ENCODE measurements around the gene SEC14L2. TPM values are rescaled to one million over a fixed set of nuclear protein-coding genes. Genes with fewer than 3 reads are reported as not detected.

Gene SEC14L2
- total RNA-seq, 1 donor from 2014 or later: 19.9 TPM

DNA sequence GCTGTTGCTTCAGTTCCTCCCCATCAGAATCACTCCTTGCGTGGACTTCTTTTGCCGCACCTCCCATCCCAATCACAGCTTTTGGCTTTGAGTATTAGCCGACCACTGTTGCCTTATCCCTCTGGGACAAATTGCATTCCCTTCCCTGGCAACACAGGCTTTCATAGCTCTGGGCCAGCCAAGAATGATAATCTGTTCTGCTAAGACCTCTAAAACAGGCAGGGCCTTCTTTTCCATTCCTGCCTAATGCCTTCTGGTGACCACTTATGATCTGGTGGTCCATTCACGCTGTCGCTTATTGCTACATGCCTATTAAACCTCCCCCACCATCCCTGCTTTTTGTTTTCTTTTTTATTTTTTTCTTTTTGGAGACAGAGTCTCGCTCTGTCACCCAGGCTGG is 9.6 kb downstream of the SEC14L2 start:
- ATAC-seq: no peak

DNA sequence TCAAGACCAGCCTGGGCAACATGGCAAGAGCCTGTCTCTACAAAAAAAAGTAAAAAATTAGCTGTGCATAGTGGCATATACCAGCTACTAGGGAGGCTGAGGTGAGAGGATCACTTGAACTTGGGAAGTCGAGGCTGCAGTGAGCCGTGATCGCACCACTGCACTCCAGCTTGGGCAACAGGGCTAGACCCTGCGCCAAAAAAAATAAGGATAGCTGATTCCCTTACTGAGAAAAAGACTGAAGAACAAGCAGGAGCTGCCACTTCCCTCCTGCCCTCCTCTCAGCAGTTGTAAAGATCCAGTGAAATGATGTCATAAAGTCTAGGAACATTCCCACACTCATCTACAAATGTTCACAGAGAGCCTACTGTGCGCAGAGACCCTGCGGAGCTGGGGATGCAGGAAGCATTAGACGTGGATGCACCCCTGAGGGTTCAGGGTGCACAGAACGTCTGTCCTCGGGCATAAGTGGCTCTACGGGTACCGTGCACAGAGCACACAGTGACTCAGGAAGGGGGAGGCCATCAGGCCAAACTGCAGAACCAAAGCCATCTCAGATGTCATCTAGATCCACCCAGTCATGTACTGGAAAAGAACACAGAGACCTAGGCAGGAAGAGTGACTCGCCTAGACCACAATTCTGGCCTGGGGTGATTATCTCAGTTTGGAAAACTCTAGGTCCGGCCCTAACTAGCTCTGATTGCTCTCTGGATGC is 11.7 kb downstream of the SEC14L2 start:
- ATAC-seq: peak; percentile 22

DNA sequence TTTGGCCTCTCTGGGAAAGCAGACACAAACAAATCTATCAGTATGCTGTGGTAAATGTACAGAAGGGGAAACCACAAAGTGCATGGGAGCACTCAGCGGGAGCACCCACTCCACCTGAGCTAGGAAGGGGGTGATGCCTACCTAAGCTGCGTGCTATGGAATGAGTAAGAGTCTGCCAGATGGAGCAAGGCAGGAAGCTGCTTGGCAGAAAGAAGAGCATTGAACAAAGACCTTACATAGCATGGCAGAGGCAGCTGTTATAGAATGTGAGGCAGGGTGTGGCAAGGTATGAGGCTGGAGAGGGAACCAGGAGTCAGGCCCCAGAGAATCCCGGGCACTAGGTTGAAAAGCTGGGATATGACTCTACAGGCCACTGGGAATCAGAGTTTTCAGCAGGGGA is 15.0 kb downstream of the SEC14L2 start:
- peak; percentile 74 for ATAC-seq

DNA sequence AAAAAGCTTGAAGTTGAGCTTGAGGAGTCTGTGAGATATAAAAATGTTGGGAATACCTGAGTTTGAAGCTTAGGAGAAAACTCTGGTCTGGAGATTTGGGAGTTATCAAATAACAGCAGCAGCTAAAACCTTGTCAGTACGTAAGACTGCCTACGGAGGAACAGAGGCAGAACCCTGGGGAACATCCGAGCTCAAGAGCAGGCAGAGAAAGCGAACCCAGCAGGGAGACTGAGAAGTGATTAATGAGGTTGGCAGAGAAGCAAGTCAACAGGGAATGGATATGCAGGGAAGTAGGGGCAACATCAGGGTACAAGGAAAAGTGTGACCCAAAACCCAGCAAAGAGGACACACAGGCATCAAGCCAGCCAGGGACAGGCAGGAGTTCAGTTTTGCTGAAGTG is 16.2 kb downstream of the SEC14L2 start:
- ATAC-seq: no peak

DNA sequence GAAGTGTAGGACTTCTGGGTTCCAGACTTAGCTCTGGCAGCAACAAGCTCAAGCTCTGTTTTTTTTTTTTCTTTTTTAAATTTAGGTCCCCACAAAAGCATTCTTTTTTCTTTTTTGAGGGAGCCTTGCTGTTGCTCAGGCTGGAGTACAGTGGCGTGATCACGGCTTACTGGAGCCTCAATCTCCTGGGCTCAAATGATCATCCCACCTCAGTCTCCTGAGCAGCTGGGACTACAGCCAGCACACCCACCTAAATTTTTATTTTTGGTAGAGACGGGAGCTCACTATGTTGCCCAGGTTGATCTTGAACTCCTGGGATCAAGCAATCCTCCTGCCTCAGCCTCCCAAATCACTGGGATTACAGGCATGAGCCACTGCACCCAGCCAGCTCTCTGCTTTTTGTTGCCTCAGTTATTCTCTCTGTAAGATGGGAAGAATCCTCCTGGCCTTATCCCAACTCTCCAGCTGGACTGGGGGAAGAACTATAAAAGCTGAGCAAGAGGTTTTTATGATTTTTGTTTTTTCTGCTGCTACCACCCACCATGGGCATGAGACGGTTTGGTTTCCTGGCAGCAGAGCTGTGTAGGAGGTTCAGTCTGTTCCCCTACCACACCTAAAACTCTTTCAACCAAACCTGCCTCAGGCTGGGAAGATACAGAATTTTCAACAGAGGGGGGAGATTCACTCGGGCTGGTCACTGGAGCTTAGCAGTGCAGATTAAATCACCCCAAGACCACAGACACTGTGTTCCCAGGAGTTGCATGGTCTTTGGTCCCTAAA is 17.1 kb downstream of the SEC14L2 start:
- ATAC-seq: no peak

DNA sequence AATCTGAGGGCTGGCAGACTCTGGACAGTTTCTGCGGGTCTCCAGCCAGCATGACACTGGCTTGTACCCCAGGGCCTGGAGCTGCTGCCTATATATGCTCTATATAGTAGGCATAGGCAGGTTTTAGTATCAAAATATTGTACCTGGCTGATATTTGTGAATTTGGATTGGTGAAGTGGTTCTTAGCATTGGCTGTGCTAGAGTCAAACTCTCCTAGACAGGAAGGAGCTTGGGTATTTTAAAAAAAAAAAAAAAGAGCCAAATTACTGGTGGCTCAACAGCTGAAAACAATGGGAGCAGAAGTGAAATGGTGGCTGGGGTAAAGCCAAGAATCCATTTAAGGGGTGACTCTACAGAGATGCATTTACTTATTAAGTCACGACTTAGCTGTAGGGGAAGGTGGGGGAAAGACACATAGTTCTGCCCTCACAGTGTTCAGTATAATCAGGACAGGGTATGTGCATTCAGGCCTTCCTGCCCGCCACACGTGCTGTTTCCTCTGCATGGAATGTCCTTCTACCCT is 17.8 kb downstream of the SEC14L2 start:
- ATAC-seq: no peak

DNA sequence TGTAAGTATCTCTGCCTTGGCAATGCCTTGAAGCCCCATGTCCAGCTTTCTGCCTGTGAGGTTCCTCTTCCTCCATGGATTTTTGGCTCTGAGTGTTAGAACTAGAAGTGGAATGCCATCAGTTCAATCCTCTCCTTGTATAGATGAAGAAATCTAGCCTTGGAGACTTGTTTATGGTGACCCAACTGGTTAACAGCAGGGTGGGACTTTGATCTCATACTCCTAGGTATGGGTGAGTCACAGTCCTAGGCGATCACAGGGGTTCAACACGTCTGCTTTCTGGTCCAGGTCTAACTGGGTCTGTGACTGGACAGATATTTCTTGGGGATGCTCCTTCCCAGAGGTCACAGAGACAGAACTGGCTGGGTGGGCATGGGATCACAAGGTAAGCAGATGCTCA is 19.6 kb downstream of the SEC14L2 start:
- ATAC-seq: peak; percentile 57

DNA sequence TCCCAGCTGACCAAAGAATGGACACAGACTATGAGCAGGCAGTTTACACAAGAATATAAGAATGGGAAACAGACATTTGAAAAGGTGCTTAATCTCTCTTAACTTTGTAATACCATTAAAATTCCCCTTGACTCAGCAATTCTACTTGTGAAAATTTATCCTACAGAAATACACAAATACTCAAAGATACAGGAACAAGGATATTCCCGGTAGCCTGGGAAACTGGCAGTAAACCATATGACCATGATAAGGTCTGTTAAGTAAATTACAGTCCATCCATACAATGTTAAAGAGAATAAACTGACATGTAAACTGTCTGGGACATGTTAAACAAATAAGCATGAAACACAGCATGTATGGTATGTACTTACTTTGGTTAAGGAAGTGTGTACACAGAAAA is 20.0 kb downstream of the SEC14L2 start:
- no peak for ATAC-seq

DNA sequence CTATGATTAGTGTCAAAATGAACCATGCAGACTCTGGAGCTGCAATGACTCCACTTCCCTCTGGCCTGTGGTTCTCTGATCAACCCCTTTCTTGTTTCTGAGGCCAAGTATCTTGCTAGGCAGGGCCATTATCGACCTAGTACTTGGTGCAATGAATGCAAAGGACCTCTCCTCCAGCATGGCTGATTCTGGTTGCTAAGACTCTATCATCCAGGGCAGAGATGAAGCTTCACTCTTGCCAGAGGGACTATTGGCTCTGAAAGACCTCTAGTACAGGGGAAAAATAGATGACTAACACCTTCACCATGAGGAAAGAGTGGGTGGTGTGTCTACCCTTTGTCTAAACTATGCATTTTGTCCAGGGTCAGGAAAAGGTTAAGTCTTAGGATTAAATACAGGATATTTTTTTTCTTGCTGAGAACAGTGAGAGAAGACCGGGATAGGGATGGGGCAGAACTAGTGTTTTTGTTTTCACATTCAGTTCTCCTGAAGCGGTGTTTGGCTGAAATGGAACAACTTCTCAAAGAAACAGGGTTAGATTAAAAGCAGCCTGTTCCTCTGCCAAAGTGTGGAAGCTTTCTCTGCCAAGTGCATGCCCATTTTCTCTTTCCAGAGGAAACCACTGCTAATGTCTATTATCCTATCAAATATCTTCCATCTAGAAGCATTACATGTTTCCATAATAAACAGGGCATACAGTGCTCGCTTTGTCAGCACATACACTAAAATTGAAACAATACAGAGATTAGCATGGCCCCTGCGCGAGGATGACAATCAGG is 23.7 kb downstream of the SEC14L2 start:
- ATAC-seq: peak; percentile 28

DNA sequence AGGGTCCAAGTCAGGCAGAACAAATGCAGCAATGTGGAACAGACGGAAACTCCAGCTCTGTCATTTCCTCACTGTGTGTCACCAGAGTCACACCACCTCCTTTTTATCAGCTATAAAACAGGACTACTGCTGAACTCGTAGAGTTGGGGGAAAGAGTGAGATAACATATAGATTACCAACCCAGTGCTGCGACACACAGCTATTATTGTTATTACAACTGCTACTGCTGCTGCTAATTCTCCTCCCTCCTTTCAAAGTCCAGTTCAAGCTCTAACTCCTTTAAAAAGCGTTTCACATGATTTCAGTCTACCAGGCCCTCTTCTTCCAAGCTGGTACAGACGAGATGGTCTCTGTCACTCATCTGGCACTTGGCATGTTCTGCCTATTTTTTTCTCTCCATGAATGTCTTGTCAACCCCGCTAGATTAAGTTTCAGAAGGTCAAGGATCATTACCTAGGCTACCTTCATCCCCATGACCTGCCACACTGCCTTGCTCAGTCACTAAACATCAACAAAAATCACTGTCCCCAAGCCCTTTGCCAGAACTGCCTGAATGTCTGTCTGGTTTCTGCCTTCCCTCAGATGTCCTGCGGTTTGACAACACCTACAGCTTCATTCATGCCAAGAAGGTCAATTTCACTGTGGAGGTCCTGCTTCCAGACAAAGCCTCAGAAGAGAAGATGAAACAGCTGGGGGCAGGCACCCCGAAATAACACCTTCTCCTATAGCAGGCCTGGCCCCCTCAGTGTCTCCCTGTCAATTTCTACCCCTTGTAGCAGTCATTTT is 25.1 kb downstream of the SEC14L2 start:
- ATAC-seq: no peak

DNA sequence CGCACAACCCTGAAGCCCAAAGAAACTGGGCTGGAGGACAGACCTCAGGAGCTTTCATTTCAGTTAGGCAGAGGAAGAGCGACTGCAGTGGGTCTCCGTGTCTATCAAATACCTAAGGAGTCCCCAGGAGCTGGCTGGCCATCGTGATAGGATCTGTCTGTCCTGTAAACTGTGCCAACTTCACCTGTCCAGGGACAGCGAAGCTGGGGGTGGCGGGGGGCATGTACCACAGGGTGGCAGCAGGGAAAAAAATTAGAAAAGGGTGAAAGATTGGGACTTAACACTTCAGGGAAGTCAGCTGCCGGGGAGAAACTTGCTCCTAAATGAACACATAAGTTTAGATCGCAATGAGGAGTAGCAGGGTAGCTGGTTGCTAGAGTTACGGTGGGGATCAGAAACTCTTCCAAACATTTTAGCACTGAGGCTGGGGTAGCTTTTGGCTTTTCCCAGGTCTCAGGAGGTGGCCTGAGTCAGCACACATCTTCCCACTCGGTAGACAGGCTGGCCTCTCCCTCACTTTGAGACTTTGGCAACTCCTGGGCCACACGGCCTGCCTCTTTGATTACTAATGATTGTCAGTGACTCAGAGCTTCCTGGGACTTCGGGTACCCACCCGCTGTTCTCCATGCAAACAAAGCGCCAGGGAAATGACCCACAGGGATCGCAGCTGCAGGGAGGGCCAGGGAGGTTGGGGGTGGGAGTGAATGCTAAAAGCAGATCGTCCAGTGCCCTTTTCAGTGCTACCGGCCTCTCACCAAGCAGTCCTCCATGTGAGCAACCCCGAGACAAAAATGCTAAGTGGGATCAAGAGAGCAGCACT is 25.9 kb downstream of the SEC14L2 start:
- ATAC-seq: peak; percentile 60

DNA sequence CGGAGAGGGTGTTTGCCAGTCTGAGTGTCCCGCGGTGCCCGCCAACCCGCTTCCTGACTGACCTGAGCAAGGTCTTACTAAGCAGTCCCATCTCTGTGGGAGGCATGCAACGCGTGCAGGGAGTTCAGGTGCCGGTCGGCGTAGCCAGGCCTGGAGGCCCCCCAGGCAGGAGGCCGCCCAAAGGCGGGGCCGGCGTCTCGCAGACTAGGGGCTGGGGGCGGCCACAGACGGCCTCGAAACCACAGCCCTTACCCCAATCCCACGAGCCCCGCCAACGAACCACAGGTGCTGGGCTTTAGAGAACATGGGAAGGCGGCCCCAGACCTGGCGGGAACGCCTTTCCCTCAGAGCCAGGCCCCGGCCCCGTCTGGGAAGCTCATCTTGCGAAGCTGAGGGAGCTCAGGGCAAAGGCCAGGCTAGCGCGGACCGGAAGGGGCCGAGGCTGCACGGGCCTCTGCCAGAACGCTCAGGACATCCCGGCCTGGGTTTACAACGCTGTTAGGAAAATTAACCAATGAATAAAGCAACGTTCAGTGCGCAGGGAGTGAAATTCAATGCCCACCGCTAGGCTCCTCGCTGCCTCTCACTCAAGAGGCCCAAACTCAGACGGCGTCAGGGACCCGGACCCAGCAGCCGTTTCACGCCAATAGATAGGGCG is 26.6 kb downstream of the SEC14L2 start:
- peak; percentile 19 for ATAC-seq

DNA sequence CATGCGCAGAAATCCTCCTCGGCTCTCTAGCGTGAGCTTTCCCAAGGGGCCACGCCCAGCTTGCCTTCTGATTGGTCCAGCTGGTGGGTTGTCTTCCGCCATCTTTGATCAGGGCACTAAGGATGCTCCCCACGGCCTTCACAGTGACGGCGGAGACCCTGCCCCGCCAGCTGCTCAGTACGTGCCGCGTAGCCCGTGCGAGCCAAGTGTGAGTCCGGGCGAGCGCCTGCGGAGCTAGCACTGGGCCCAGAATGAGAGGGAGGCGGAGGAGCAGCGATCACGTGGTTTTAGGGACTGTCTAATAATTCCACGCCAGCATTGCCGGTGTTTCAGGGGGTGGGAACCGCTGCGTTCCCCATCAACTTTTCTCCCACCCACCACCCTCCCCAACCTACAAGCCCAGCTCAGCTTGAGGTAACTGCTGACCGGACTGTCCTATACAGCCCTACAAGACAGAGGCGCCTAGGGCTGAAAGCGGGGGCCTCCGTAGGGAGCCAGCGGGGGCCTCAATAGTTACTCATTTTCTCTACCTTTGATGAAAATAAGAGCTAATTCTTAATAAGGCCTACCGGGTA is 27.2 kb downstream of the SEC14L2 start:
- ATAC-seq: peak; percentile 89

DNA sequence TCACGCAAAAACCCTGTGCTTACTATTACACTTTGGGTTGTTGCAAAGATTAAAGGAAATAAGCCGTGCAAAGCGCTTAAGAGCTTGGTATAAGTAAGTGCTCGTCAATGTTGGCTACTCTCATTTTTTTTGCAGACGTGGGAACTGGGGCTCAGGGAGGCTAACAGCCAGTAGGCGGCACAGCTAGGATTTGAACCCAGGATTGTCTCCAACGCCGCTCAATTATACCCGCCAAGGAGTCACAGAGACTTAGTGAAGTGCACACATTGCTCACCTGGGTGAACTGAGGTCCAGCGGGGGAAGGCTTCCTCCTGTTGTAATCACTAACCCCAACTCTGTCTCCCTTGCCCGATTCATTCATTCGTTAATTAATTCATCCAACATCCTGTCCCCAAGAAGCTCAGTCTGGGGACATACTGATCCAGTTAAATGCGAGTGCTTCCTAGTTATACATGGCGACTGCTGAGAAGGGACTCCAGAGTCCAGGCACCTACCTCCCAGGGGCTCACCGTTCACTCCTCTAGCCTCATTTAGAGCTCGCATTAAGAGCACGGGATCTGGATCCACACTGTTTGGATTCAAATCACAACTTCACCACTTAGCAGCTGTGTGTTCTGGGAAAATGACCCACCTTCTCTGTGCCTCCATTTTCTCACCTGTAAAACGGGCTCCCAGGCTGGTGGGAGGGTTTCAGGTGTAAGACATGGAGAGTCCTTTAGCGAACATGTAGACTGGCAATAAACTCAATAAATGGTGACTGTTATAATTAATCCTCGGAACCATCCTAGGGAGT is 27.9 kb downstream of the SEC14L2 start:
- ATAC-seq: no peak

DNA sequence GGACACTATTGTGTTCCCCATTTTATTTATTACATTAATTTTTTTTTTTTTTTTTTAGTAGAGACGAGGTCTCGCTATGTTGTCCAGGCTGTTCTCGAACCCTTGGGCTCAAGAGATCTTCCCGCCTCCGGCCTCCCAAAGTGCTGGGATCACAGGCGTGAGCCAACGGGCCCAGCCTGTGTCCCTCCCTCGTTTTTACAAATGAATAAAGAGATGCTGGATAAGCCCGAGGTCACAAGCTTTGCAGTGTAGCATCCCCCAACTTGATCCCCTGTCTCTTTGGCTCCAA is 28.5 kb downstream of the SEC14L2 start:
- ATAC-seq: no peak

DNA sequence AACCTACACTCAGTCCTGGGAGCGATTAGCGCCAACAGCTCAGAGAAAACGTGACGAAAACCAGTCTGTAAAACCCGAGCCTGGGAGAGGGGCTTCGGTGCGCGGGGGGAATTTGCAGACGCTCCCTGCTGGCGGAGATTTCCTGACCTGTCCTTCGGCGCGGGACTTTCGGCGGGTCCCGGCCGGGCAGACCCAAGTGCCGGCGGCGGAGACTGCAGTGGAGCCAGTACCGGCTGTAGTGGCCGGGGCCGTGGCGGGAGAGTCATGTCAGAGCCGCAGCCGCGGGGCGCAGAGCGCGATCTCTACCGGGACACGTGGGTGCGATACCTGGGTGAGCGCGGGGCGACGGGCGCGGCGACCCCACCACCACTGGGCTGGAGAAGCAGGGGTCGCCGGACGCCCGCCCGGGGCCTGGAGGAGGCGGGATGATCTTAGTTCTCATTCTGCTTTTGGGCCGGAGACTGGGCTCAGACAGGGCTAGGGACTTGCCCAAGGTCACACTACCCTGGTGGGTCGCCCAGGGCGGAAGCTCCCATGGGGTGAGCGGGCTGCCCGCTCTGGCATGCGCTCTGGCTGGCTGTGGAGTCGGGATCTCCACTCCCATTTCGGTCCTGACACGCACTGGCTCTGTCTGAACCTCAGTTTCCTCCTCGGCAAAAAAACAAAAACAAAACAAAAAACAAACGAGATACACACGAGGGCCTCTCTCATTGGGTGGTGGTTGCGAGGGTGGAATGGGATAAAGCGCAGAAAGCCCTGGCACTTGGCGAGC is 29.0 kb downstream of the SEC14L2 start, which contains the start of gene MTFP1:
Gene MTFP1, plus strand, starts transcription at position 153 of the 772 bp plus-strand sequence. Its CDS starts 112 bp downstream, at position 265.
- no peak for ATAC-seq

DNA sequence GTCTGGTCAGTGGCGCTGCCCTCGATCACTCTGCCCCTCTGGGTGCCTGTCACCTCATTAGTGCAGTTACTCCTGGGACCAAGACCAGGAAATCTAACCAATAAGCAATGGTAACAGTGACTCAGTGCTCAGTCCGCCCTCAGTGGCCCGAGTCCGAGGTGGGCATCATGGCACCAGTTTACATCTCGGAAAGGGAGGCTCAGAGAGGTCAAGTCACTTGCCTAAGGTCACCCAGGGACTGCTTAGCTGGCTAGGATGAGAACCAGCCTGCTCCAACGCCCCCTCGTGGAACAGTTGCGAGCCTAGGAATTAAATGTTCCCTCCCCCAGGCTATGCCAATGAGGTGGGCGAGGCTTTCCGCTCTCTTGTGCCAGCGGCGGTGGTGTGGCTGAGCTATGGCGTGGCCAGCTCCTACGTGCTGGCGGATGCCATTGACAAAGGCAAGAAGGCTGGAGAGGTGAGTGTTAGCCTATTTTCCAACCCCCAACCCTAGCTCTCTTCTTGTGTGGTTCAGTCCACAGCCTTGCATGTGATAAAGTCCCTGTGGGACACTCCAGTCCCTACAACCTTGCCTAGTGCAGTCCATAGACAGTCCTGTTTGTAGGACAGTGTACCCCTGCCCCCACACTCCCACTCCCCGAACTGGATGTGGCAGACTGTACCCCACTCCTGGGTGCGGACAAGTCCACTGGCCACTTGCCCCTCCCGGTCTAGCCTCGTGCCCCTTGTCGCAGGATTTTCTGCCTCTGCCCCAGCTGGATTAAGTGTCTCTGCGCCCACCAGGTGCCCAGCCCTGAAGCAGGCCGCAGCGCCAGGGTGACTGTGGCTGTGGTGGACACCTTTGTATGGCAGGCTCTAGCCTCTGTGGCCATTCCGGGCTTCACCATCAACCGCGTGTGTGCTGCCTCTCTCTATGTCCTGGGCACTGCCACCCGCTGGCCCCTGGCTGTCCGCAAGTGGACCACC is 29.9 kb downstream of the SEC14L2 start:
- peak; percentile 40 for ATAC-seq

DNA sequence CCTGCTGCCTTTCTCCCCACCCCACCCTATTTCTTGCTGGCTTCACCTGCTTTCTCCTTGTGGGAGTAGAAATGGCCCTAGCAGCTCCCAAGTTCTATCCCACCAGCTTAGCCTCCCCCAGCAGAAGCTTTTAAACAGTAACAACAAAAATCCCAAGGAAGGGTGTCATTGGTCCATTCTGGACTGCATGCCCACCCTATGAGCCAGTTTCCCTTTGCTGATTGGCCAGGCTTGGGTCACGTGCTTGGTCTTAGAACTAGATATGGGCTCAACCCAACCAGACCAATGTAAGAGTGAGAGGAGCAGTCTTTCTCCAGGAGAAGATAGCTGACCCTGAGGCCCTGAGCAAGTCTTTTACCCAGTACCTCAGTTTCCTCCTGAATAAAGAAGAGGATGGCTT is 31.1 kb downstream of the SEC14L2 start:
- ATAC-seq: no peak
